Esophagus muscularis mucosa (tissue), 4 donors: ENCODE data around the gene TMEM179. TPM values are rescaled to one million over a fixed set of nuclear protein-coding genes. Genes with fewer than 3 reads are reported as not detected.

ENCODE experiments used
- DNase-seq: peaks from one replicate; pipeline ENCODE4 v3.0.0-alpha.2; 2017; ENCODE audit errors: extremely low spot score
- H3K27ac ChIP-seq, 4 donors: fragments of 200-600 bp; sonication (generic); replicated peaks in 1 of 4; 1 replicate in 3 of 4; 2 replicates in 1 of 4; pipeline ENCODE4 v1.5.1; 2016 to 2019; ENCODE audit warnings: mild to moderate bottlenecking in 1 of 4
- H3K27me3 ChIP-seq, 4 donors: fragments of 200-600 bp; sonication (generic); one replicate each; pipeline versions ENCODE4 v1.5.1 to v1.6.0; 2016 to 2019
- H3K36me3 ChIP-seq, 4 donors: fragments of 200-600 bp; sonication (generic); one replicate each; pipeline ENCODE4 v1.5.1; 2016 to 2019
- H3K4me1 ChIP-seq, 4 donors: fragments of 200-600 bp; sonication (generic); one replicate each; pipeline ENCODE4 v1.5.1; 2016 to 2019
- H3K4me3 ChIP-seq, 4 donors: fragments of 200-600 bp; sonication (generic); 1 replicate in 2 of 4; 2 replicates in 2 of 4; pipeline ENCODE4 v1.5.1; 2016 to 2019; ENCODE audit warnings: mild to moderate bottlenecking in 4 of 4, moderate library complexity in 1 of 4
- H3K9me3 ChIP-seq, 4 donors: fragments of 200-600 bp; sonication (generic); 1 replicate in 3 of 4; 2 replicates in 1 of 4; pipeline ENCODE4 v1.5.1; 2016 to 2019
- CTCF ChIP-seq, 3 experiments: fragments of 200-600 bp in 2 of 3; fragments of 450-650 bp in 1 of 3; sonication (generic) in 2 of 3; IDR thresholded peaks; one replicate each; pipeline ENCODE4 v1.5.1; 2017 to 2019; ENCODE audit warnings: antibody characterized with exemption in 3 of 3, mild to moderate bottlenecking in 2 of 3, moderate library complexity in 1 of 3
- EP300 ChIP-seq: sonication (generic); formaldehyde crosslinking; IDR thresholded peaks from one replicate; pipeline ENCODE4 v1.6.1; 2017; ENCODE audit warnings: antibody characterized with exemption
- POLR2A ChIP-seq: fragments of 450-650 bp; IDR thresholded peaks from one replicate; pipeline ENCODE4 v1.6.1; 2017; ENCODE audit warnings: antibody characterized with exemption, moderate library complexity, mild to moderate bottlenecking, low read depth
- POLR2AphosphoS5 ChIP-seq, 2 donors: sonication (generic); formaldehyde crosslinking; IDR thresholded peaks; one replicate each; pipeline ENCODE4 v1.6.1; 2017; ENCODE audit warnings: antibody characterized with exemption in 2 of 2
- WGBS: methylation state at CpG from one replicate; pipeline ENCODE4 v1.1.5; 2018; 5-methylcytosine and 5-hydroxymethylcytosine counted together
- intact Hi-C: fragments of 100-400 bp; cut with DNase I; formaldehyde crosslinking; loops from one replicate; pipeline ENCODE4 v1.15.1; 2023
- total RNA-seq, 4 donors: library from RNA; depleted of rRNA; stranded (reverse); fragments of >200 nt; gene quantifications; one replicate each; pipeline versions ENCODE4 v1.1.0 to v1.2.1, GENCODE V29; 2016

Gene TMEM179
- total RNA-seq, 4 donors from 2014 or later, result 1.4 to 4.2 (median 1.9) TPM

DNA sequence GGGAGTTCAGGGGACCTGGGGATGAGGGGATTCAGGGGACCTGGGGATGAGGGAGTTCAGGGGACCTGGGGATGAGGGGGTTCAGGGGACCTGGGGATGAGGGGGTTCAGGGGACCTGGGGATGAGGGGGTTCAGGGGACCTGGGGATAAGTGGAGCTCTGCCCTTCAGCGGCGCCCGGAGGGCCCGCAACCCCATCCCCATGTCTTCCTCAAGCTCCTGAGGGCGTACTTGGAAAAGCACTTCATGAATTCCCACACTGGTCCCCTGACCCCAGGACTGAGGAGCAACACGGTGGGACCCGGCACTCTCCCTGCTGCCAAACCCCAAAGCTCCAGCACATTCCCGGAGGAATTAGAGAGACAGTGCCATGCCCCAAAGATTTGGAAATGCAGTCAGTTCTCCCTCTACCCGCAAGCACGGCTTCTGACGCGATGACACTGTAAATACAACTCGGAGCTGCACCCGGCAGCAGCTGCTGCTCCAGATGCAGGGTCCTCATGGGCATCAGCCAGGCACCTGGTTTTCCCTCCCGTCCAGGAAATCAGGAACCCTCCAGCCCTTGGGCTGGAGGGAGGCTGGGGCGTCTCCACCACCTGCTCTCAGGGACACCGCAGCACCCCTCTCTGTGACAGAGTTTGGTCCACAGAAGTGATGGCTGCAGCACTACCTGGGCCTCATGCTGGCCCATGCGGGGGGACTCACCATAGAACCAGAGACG is 57.8 kb downstream of the TMEM179 start:
- no peak overlapping the region for H3K27ac ChIP-seq
- WGBS, result 61% methylated on average over 13 of the region's 19 CpGs
- no peak for TF ChIP-seq EP300
- TF ChIP-seq POLR2AphosphoS5 (IDR thresholded peaks at IDR 0.05), result no peak
- no peak for TF ChIP-seq CTCF (IDR thresholded peaks at IDR 0.05)
- no peak for TF ChIP-seq POLR2A
- no peak overlapping the region for H3K4me3 ChIP-seq
- no peaks in the 10 kb centered on the region for H3K9me3 ChIP-seq
- DNase-seq, result no peak
- H3K4me1 ChIP-seq, result peaks cover 0 to 8% (median 6%) of the 10 kb centered on the region in 4 donors
- intact Hi-C loops, result no loop called here
- H3K27me3 ChIP-seq, result peaks cover 0 to 90% (median 3%) of the 10 kb centered on the region in 4 donors
- no peaks in the 10 kb centered on the region for H3K36me3 ChIP-seq

GRCh38 chr14:104545942-104546501 is 58.5 kb downstream of the TMEM179 start:
- Histone ChIP-seq H3K9me3 (no peaks in the 10 kb centered on the region), H3K4me1 (peaks cover 0 to 8% (median 6%) of the 10 kb centered on the region in 4 donors), H3K36me3 (no peaks in the 10 kb centered on the region), H3K4me3 (no peak overlapping the region), H3K27ac (no peak overlapping the region), H3K27me3 (peaks cover 0 to 82% (median 3%) of the 10 kb centered on the region in 4 donors)
- TF ChIP-seq POLR2AphosphoS5 (IDR thresholded peaks at IDR 0.05), result no peak
- no peak for TF ChIP-seq CTCF (IDR thresholded peaks at IDR 0.05)
- DNase-seq, result no peak
- intact Hi-C loops, result no loop called here
- WGBS, result 39% methylated on average over 10 of the region's 24 CpGs

DNA sequence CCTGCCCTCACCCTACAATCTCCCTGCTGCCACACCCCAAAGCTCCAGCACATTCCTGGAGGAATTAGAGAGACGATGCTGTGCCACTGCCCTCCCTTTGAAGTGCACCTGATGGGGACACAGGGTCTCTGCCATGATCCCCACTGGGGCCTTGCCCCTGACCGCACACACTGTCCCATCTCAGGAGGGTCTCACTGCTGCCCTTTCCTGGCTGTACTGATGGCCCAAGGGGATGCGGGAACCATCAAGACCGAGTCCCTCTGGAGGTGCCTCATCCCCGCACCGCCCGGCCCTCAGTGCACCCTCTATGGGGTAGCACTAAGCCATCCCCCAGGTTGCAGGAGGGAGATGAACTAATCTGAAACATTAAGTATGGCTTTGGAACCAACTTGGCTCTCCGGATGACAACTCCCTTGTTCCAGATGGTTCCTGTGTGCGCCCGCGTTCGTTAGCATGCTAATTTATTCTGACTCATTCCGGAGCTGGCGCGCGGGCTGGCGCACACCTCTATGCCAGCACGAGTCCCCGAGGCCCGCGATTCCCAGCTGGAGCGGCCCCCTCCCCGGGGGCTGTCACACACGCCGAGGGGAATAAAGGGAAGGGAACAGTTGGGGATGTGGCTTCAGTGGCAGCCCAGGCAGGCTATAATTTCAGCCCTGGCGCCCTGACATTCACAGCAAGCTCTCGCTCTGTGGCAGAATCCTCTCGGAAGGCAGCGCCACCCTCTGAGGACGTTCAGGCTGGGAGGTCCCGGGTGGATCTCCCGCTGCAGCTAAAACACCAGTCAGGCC is 59.2 kb downstream of the TMEM179 start:
- TF ChIP-seq CTCF (IDR thresholded peaks at IDR 0.05) (no peak), POLR2AphosphoS5 (IDR thresholded peaks at IDR 0.05) (no peak), EP300 (no peak), POLR2A (no peak)
- WGBS, result 83% methylated on average over 8 of the region's 32 CpGs
- no peaks in the 10 kb centered on the region for H3K36me3 ChIP-seq
- H3K27ac ChIP-seq, result no peak overlapping the region
- no peaks in the 10 kb centered on the region for H3K9me3 ChIP-seq
- intact Hi-C loops, result no loop called here
- H3K4me3 ChIP-seq, result no peak overlapping the region
- H3K4me1 ChIP-seq, result peaks cover 0 to 8% (median 6%) of the 10 kb centered on the region in 4 donors
- H3K27me3 ChIP-seq, result peaks cover 0 to 80% (median 3%) of the 10 kb centered on the region in 4 donors
- DNase-seq, result no peak

- TF ChIP-seq POLR2A (no peak), POLR2AphosphoS5 (IDR thresholded peaks at IDR 0.05) (no peak), EP300 (no peak), CTCF (IDR thresholded peaks at IDR 0.05) (no peak)
- DNase-seq, result no peak
Measured at GRCh38 chr14:104544362-104544961, 60.1 kb downstream of the TMEM179 start.

More at GRCh38 chr14:104544362-104544961, 60.1 kb downstream of the TMEM179 start:
- no peaks in the 10 kb centered on the region for H3K36me3 ChIP-seq
- peaks cover 0 to 73% (median 3%) of the 10 kb centered on the region in 4 donors for H3K27me3 ChIP-seq
- no peak overlapping the region for H3K4me3 ChIP-seq
- 72% methylated on average over 16 of the region's 17 CpGs for WGBS
- H3K27ac ChIP-seq, result no peak overlapping the region
- H3K9me3 ChIP-seq, result no peaks in the 10 kb centered on the region
- intact Hi-C loops, result no loop called here
- peaks cover 0 to 8% (median 6%) of the 10 kb centered on the region in 4 donors for H3K4me1 ChIP-seq
